ENCODE measurements around the gene GRHPR.

GRCh38 chr9:37395663-37396062, 26.8 kb upstream of the GRHPR start:
- no peak for TF ChIP-seq CTCF (IDR thresholded peaks at IDR 0.05)
- TF ChIP-seq POLR2AphosphoS5 (IDR thresholded peaks at IDR 0.05), result no peak
- TF ChIP-seq POLR2A (IDR thresholded peaks at IDR 0.05), result no peak
